Measurements from ENCODE around the gene BAIAP2L1.

BAIAP2L1 gene

GRCh38 chr7:98280791-98281756, 119.8 kb downstream of the BAIAP2L1 start, which contains the start of gene BRI3:
Gene BRI3, plus strand, starts transcription at chr7:98281686. Its CDS starts 110 bp downstream, at chr7:98281796.
- DNase-seq (ENCODE audit: low read depth in 2 of 2, low spot score in 1 of 2) = peak; percentile 85 to 86

GRCh38 chr7:98280296-98280695, 120.6 kb downstream of the BAIAP2L1 start:
- no peak for DNase-seq (ENCODE audit: low read depth in 2 of 2, low spot score in 1 of 2)

DNA sequence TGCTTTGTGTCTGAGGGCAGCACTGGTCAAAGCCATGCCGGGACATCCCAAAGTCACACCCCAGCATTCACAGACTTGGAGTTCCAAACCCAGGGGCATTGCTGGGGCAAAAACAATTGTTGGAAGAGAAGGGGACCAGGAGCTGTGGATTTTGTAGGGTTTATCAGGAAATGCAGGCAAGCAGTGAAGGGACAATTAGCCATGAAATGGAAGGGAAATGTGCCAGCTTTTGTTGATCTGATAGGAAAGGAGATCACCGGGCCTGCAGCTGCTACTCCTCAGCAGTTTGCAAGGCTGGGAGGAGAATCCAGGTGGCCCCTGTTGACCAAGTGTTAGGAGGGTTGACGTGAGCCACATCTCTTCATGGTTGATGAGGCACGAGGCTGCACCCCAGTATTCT, 122.0 kb downstream of the BAIAP2L1 start:
- no peak for DNase-seq (ENCODE audit: low read depth in 2 of 2, low spot score in 1 of 2)

- no peak for DNase-seq (ENCODE audit: low read depth in 2 of 2, low spot score in 1 of 2)
Observed at GRCh38 chr7:98278408-98278807, 122.5 kb downstream of the BAIAP2L1 start.

- DNase-seq (ENCODE audit: low read depth in 2 of 2, low spot score in 1 of 2) = no peak
Observed at GRCh38 chr7:98276241-98276761, 124.6 kb downstream of the BAIAP2L1 start.

GRCh38 chr7:98267303-98267702, 133.6 kb downstream of the BAIAP2L1 start:
- no peak for DNase-seq (ENCODE audit: low read depth in 2 of 2, low spot score in 1 of 2)

- DNase-seq (ENCODE audit: low read depth in 2 of 2, low spot score in 1 of 2) = no peak
Observed at GRCh38 chr7:98266840-98267239, 134.1 kb downstream of the BAIAP2L1 start.

- DNase-seq (ENCODE audit: low read depth in 2 of 2, low spot score in 1 of 2) = no peak
Observed at GRCh38 chr7:98265841-98266271, 135.0 kb downstream of the BAIAP2L1 start.

- DNase-seq (ENCODE audit: low read depth in 2 of 2, low spot score in 1 of 2) = no peak
Observed at GRCh38 chr7:98257701-98258100, 143.2 kb downstream of the BAIAP2L1 start.

GRCh38 chr7:98256431-98256830, 144.5 kb downstream of the BAIAP2L1 start:
- DNase-seq (ENCODE audit: low read depth in 2 of 2, low spot score in 1 of 2) = no peak

DNA sequence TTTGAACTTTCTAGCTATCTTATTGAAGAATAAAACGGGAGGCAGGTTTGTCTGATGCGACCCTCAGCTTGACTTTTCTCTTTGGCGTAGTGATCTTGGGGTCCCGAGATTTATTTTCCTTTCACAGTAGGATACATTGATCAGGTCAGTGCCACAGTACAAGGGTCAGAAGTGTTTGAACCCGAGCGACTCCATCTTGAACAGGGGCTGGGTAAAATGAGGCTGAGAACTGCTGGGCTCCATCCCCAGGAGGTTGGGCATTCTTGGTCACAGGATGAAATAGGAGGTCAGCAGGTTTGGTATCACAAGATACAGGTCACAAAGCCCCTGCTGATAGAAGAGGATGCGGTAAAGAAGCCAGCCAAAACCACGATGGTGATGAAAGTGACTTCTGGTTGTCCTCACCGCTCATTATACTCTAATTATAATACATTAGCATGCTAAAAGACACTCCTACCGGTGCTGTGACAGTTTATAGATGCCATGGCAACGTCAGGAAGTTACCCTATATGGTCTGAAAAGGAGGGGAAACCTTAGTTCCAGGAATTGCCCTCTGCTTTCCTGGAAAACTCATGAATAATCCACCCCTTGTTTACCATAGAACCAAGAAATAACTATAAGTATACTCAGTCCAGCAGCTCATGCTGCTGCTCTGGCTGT, 145.8 kb downstream of the BAIAP2L1 start:
- DNase-seq (ENCODE audit: low read depth in 2 of 2, low spot score in 1 of 2) = no peak

GRCh38 chr7:98254516-98254915, 146.4 kb downstream of the BAIAP2L1 start:
- no peak for DNase-seq (ENCODE audit: low read depth in 2 of 2, low spot score in 1 of 2)

GRCh38 chr7:98252425-98253054, 148.3 kb downstream of the BAIAP2L1 start:
- no peak for DNase-seq (ENCODE audit: low read depth in 2 of 2, low spot score in 1 of 2)

- DNase-seq (ENCODE audit: low read depth in 2 of 2, low spot score in 1 of 2) = peak; percentile 57 to 66
Observed at GRCh38 chr7:98251601-98252424, 149.1 kb downstream of the BAIAP2L1 start, which contains the start of gene TECPR1. Gene TECPR1, minus strand, starts transcription at chr7:98252232. Its CDS starts 6,086 bp downstream, at chr7:98246146.

- DNase-seq (ENCODE audit: low read depth in 2 of 2, low spot score in 1 of 2) = no peak
Observed at GRCh38 chr7:98251231-98251600, 149.7 kb downstream of the BAIAP2L1 start.

GRCh38 chr7:98250789-98251188, 150.1 kb downstream of the BAIAP2L1 start:
- DNase-seq (ENCODE audit: low read depth in 2 of 2, low spot score in 1 of 2) = no peak

- no peak for DNase-seq (ENCODE audit: low read depth in 2 of 2, low spot score in 1 of 2)
Observed at GRCh38 chr7:98249106-98249505, 151.8 kb downstream of the BAIAP2L1 start.

GRCh38 chr7:98248156-98248555, 152.7 kb downstream of the BAIAP2L1 start:
- DNase-seq (ENCODE audit: low read depth in 2 of 2, low spot score in 1 of 2) = no peak

- DNase-seq (ENCODE audit: low read depth in 2 of 2, low spot score in 1 of 2) = no peak
Observed at GRCh38 chr7:98244871-98245270, 156.0 kb downstream of the BAIAP2L1 start.

DNA sequence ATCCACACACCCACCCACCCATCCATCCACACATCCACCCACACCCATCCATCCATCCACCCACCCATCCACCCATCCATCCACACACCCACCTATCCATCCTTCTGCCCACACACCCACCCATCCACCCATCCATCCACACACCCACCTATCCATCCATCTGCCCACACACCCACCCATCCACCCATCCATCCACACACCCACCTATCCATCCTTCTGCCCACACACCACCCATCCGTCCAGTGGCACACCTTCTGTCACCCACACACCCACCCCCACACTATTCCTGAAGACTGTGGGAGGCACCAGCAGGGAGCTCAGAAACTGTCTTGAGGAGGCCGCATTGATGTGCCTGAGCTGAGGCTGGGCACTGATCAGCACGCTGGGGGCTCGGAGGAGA, 158.0 kb downstream of the BAIAP2L1 start:
- DNase-seq (ENCODE audit: low read depth in 2 of 2, low spot score in 1 of 2) = no peak
